ENCODE data around the gene PELI1. TPM values are rescaled to one million over a fixed set of nuclear protein-coding genes. Genes with fewer than 3 reads are reported as not detected.

The PELI1 gene
- total RNA-seq, 4 donors from 2014 or later = 38.4 to 57.0 (median 46.0) TPM

- intact Hi-C loops (cut with DNase I; ENCODE audit: low total_unique reads) = no loop called here
- WGBS, 2 donors = 91% methylated on average over 12 of the region's 12 CpGs
- no peak for DNase-seq (ENCODE audit: low spot score in 2 of 2)
These were observed 49.4 kb downstream of the PELI1 start for GRCh38 chr2:64094663-64095382.

GRCh38 chr2:64093341-64093740 is 50.9 kb downstream of the PELI1 start:
- no peak for DNase-seq (ENCODE audit: low spot score in 2 of 2)
- no peak for TF ChIP-seq POLR2A (IDR thresholded peaks at IDR 0.05)
- TF ChIP-seq CTCF (IDR thresholded peaks at IDR 0.05) = no peak
- WGBS, 2 donors = 91 to 97% methylated on average over 4 of the region's 4 CpGs
- H3K4me3 ChIP-seq (ENCODE audit: low read depth, poor library complexity, severe bottlenecking) = no peak overlapping the region
- intact Hi-C loops (cut with DNase I; ENCODE audit: low total_unique reads) = no loop called here

More at GRCh38 chr2:64094663-64095382, 49.4 kb downstream of the PELI1 start:
- TF ChIP-seq CTCF (IDR thresholded peaks at IDR 0.05) (no peak), POLR2A (IDR thresholded peaks at IDR 0.05) (no peak)
- no peak overlapping the region for H3K4me3 ChIP-seq (ENCODE audit: low read depth, poor library complexity, severe bottlenecking)

- intact Hi-C loops (cut with DNase I; ENCODE audit: low total_unique reads) = no loop called here
- TF ChIP-seq POLR2A (IDR thresholded peaks at IDR 0.05) (no peak), CTCF (IDR thresholded peaks at IDR 0.05) (no peak)
- DNase-seq (ENCODE audit: low spot score in 2 of 2) = no peak
- WGBS, 2 donors = 88 to 89% methylated on average over 4 of the region's 4 CpGs
- no peak overlapping the region for H3K4me3 ChIP-seq (ENCODE audit: low read depth, poor library complexity, severe bottlenecking)
These were observed 51.7 kb downstream of the PELI1 start for GRCh38 chr2:64092502-64092901.

GRCh38 chr2:64090264-64090663 is 54.0 kb downstream of the PELI1 start:
- TF ChIP-seq CTCF (IDR thresholded peaks at IDR 0.05) (no peak), POLR2A (IDR thresholded peaks at IDR 0.05) (no peak)
- intact Hi-C loops (cut with DNase I; ENCODE audit: low total_unique reads) = no loop called here
- H3K4me3 ChIP-seq (ENCODE audit: low read depth, poor library complexity, severe bottlenecking) = no peak overlapping the region
- 89 to 92% methylated on average over 2 of the region's 2 CpGs for WGBS, 2 donors
- no peak for DNase-seq (ENCODE audit: low spot score in 2 of 2)

GRCh38 chr2:64086347-64087082 is 57.7 kb downstream of the PELI1 start:
- 93 to 94% methylated on average over 6 of the region's 6 CpGs for WGBS, 2 donors
- no peak overlapping the region for H3K4me3 ChIP-seq (ENCODE audit: low read depth, poor library complexity, severe bottlenecking)
- no peak for DNase-seq (ENCODE audit: low spot score in 2 of 2)
- TF ChIP-seq POLR2A (IDR thresholded peaks at IDR 0.05) (no peak), CTCF (IDR thresholded peaks at IDR 0.05) (no peak)
- intact Hi-C loops (cut with DNase I; ENCODE audit: low total_unique reads) = no loop called here
